K562 (cell line): ENCODE results near the gene CST6. TPM values are rescaled to one million over a fixed set of nuclear protein-coding genes. Genes with fewer than 3 reads are reported as not detected.

Experiments
- ATAC-seq: fragments of 200-7000 bp; cut with Tn5 transposase; 3 replicates; pipeline ENCODE4 v1.9.1; 2020; ENCODE audit warnings: moderate library complexity
- BruUV-seq: library from RNA; stranded (reverse); fragments of 400-500 nt; replicated peaks from 2 replicates; lab custom pipeline; 2021; lab: Mats Ljungman, UMichigan
- CTCF ChIA-PET: fragments of 300-600 bp; formaldehyde crosslinking; extraction: SDS; loops from one replicate; lab custom pipeline; 2021; ENCODE audit warnings: low intra/inter-chr PET ratio; lab: Yijun Ruan, JAX
- POLR2A ChIA-PET: fragments of 300-600, 350-650 bp; sonication (Branson Sonifier 250); formaldehyde crosslinking; extraction: SDS; loops from one replicate; lab custom pipeline; 2021; ENCODE audit warnings: antibody characterized with exemption, inconsistent platforms; lab: Yijun Ruan, JAX
- DNase-seq, 4 experiments: peaks; one replicate each; pipeline versions ENCODE4 v3.0.0 to v3.0.0-alpha.2; 2011 to 2018; ENCODE audit warnings: low spot score in 3 of 4, mixed read lengths in 3 of 4; ENCODE audit errors: extremely low read depth in 1 of 4
- FAIRE-seq: peaks from 2 replicates; lab custom pipeline; 2011; peaks lifted over from hg19 to GRCh38; lab: Jason Lieb, UNC
- H2AFZ ChIP-seq: 2 replicates; pipeline ENCODE4 v1.6.0; 2011; ENCODE audit warnings: low read depth, low read length, control low read depth, inconsistent platforms
- H3K27ac ChIP-seq: fragments of 200-600 bp; 3 replicates; pipeline ENCODE4 v1.8.0; 2011; ENCODE audit warnings: low read depth, mild to moderate bottlenecking, control low read depth, inconsistent platforms, low read length, moderate library complexity, mixed read lengths; ENCODE audit errors: extremely low read depth
- H3K27me3 ChIP-seq, 2 experiments: fragments of 300-600 bp in 1 of 2; 2 replicates in 1 of 2; 3 replicates in 1 of 2; pipeline versions ENCODE4 v1.6.0 to v1.8.0; 2011; ENCODE audit warnings: inconsistent platforms in 2 of 2, low read length in 2 of 2, mild to moderate bottlenecking in 1 of 2, mixed read lengths in 1 of 2, moderate library complexity in 1 of 2; ENCODE audit not compliant: control insufficient read depth in 2 of 2, insufficient read depth in 2 of 2
- H3K36me3 ChIP-seq: fragments of 300-600 bp; 3 replicates; pipeline ENCODE4 v1.8.0; 2011; ENCODE audit warnings: mild to moderate bottlenecking, low read length, inconsistent platforms; ENCODE audit not compliant: control insufficient read depth, insufficient read depth
- H3K4me1 ChIP-seq, 2 experiments: fragments of 200-600 bp in 1 of 2; replicated peaks in 1 of 2; 2 replicates in 1 of 2; 3 replicates in 1 of 2; pipeline versions ENCODE4 v1.5.1 to v1.8.0; 2011; ENCODE audit warnings: inconsistent platforms in 2 of 2, low read length in 2 of 2, mild to moderate bottlenecking in 1 of 2, mixed read lengths in 1 of 2, moderate library complexity in 1 of 2; ENCODE audit not compliant: control insufficient read depth in 2 of 2, insufficient read depth in 2 of 2
- H3K4me2 ChIP-seq: 2 replicates; pipeline ENCODE4 v1.6.1; 2011; ENCODE audit warnings: low read length, control low read depth, inconsistent platforms, mixed read lengths; ENCODE audit not compliant: insufficient read depth
- H3K4me3 ChIP-seq: fragments of 200-600 bp; sonication (generic), shearing (Covaris generic); 2 replicates; pipeline ENCODE4 v1.5.1; 2016; ENCODE audit warnings: control low read depth, inconsistent platforms
- H3K79me2 ChIP-seq: fragments of 200-600 bp; 3 replicates; pipeline ENCODE4 v1.8.0; 2011; ENCODE audit warnings: low read length, inconsistent platforms; ENCODE audit not compliant: control insufficient read depth, insufficient read depth
- H3K9ac ChIP-seq, 2 experiments: 2 replicates each; pipeline versions ENCODE4 v1.6.0 to v1.6.1; 2011; ENCODE audit warnings: low read depth in 2 of 2, low read length in 2 of 2, control low read depth in 1 of 2, inconsistent platforms in 1 of 2, mild to moderate bottlenecking in 1 of 2, mixed read lengths in 1 of 2; ENCODE audit not compliant: insufficient read depth in 1 of 2
- H3K9me1 ChIP-seq: one replicate; pipeline ENCODE4 v1.6.0; 2011; ENCODE audit warnings: inconsistent platforms, mild to moderate bottlenecking, low read length, moderate library complexity; ENCODE audit not compliant: control insufficient read depth, insufficient read depth
- H3K9me3 ChIP-seq: replicated peaks from 2 replicates; pipeline ENCODE4 v1.5.1; 2011; ENCODE audit warnings: low read depth, low read length, inconsistent platforms; ENCODE audit not compliant: control insufficient read depth, insufficient read depth
- H4K20me1 ChIP-seq: replicated peaks from 2 replicates; pipeline ENCODE4 v1.6.1; 2011; ENCODE audit warnings: low read length, inconsistent platforms, mixed read lengths; ENCODE audit not compliant: control insufficient read depth, insufficient read depth
- ARNT ChIP-seq, 2 experiments: fragments of 450-650 bp; IDR thresholded peaks; 2 replicates each; pipeline ENCODE4 v1.6.1; 2016; ENCODE audit warnings: mild to moderate bottlenecking in 1 of 2
- FOXA3 ChIP-seq, 2 experiments: fragments of 450-650 bp in 1 of 2; sonication (generic) in 1 of 2; formaldehyde crosslinking; IDR thresholded peaks in 1 of 2; conservative IDR thresholded peaks in 1 of 2; 2 replicates each; pipeline versions ENCODE4 v1.4.0 to v1.8.0; 2020 to 2022; ENCODE audit warnings: mild to moderate bottlenecking in 2 of 2, missing genetic modification reagents in 1 of 2
- WGBS: fragments of 100-300 bp; shearing (Covaris generic); methylation state at CpG from one replicate; pipeline ENCODE4 v1.1.6; 2016; ENCODE audit warnings: low coverage, mixed read lengths; ENCODE audit not compliant: insufficient coverage; ENCODE audit errors: missing lambda C conversion rate; 5-methylcytosine and 5-hydroxymethylcytosine counted together
- in situ Hi-C: fragments of 300-500 bp; cut with MboI; formaldehyde crosslinking; loops from 4 replicates; pipeline ENCODE4 v1.15.0; 2018; ENCODE audit warnings: inconsistent platforms, mixed read lengths
- intact Hi-C: fragments of 100-400 bp; cut with micrococcal nuclease; formaldehyde crosslinking; loops from 2 replicates; pipeline ENCODE4 v1.14.2; 2022
- polyA plus RNA-seq, 8 experiments: library from polyadenylated mRNA; depleted of rRNA in 4 of 8; stranded (reverse) in 5 of 8; unstranded in 3 of 8; fragments of >200 nt; fragmentation: Nextera tagmentation in 2 of 8; fragmentation: Illumina TruSeq in 1 of 8; extraction: Ambion mirVana in 2 of 8; extraction: Trizol in 1 of 8; gene quantifications; 2 replicates each; pipeline versions ENCODE4 v1.2.1 to v1.2.3, GENCODE V29; 2011 to 2014; ENCODE audit warnings: inconsistent platforms in 1 of 8, missing spikeins in 1 of 8
- total RNA-seq, 7 experiments: library from RNA; depleted of rRNA in 6 of 7; stranded (reverse); fragments of >200 nt in 6 of 7; fragmentation: Illumina TruSeq in 2 of 7; extraction: Trizol in 2 of 7; gene quantifications; 2 replicates each; pipeline versions ENCODE4 v1.2.1 to v1.2.3, GENCODE V29; 2011 to 2021; ENCODE audit warnings: low replicate concordance in 1 of 7
- TF ChIP-seq, protein P1 (sequence below): sonication (generic); formaldehyde crosslinking; IDR thresholded peaks from 2 replicates; pipeline ENCODE4 v1.8.1; 2023; ENCODE audit warnings: mild to moderate bottlenecking, missing genetic modification reagents

The CST6 gene
- total and polyA plus RNA-seq, 9 of the 15 experiments (the other 6 are each of a cell fraction or from before 2014, with no cell fraction given) = not detected

DNA sequence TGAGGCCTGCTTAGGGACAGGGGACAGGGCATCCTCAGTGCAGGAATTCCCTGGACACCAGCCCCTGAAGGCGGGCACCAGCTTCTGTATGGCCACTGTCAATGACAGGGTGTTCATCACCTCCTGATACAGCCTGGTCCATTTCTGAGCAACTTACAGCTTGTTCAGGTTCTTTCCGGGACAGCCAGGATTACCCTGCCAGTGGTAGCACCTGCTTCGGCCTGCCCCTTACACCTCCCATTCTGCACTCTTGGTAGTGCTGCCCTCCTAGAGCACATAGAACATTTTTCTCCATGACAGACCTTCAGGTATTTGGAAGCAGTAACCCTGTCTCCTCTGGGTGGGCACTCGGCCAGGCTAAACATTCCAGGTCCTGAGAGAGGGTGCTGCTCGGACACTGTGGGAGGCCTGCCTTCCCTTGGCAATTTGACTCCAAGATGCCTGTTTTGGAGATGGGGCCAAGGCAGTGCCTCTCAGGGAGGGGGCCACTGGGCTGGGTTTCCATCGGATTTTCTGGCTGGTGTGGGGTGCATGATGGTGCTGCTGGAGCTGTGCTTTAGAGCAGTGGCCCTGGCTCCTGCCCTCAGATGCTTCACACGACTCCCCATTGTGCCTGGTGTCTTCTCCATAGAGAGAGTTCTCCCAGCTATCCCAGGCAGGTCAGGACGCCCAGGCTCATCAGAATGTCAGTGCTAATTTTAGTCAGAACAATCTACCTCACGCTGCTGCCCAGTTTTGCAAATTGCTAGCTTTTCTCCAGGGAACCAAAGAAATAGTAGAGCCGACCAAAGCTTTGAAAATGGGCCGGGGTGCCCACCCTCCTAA, 35.9 kb downstream of the CST6 start:
- Histone ChIP-seq H3K9me1 (no peaks in the 10 kb centered on the region), H3K79me2 (peaks cover 12% of the 10 kb centered on the region), H3K9ac (peak overlapping the region in 1 of 2 experiments; percentile 59; a peak in 1 of 4 replicates), H3K27me3 (no peaks in the 10 kb centered on the region), H3K36me3 (peaks cover 3% of the 10 kb centered on the region; the same call in 1 of the 3 replicates), H2AFZ (no peak overlapping the region), H4K20me1 (no peaks in the 10 kb centered on the region), H3K4me3 (no peak overlapping the region), H3K4me2 (no peak overlapping the region), H3K4me1 (peaks cover 11 to 25% of the 10 kb centered on the region in 2 experiments), H3K27ac (no peak overlapping the region), H3K9me3 (no peaks in the 10 kb centered on the region)
- intact Hi-C loops = no loop called here
- ATAC-seq (no peak), FAIRE-seq (no peak), DNase-seq (no peak)
- ChIA-PET CTCF (no interaction called here), POLR2A (interaction anchor here (0.6 to 1.0 kb wide), 3 partner anchors 12 to 194 kb away, joined by 3 read pairs; no protein-coding TSS in a partner anchor)
- in situ Hi-C loops = no loop called here
- TF ChIP-seq, protein P1, sequence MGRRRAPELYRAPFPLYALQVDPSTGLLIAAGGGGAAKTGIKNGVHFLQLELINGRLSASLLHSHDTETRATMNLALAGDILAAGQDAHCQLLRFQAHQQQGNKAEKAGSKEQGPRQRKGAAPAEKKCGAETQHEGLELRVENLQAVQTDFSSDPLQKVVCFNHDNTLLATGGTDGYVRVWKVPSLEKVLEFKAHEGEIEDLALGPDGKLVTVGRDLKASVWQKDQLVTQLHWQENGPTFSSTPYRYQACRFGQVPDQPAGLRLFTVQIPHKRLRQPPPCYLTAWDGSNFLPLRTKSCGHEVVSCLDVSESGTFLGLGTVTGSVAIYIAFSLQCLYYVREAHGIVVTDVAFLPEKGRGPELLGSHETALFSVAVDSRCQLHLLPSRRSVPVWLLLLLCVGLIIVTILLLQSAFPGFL (CRISPR knock-in tag) = no peak
- no peak for TF ChIP-seq ARNT (IDR thresholded peaks at IDR 0.05)
- no peak for TF ChIP-seq FOXA3 (CRISPR knock-in tag; conservative IDR thresholded peaks at IDR 0.05 in 1 of 2, IDR thresholded peaks at IDR 0.05 in 1 of 2)
- WGBS = 30% methylated on average over 11 of the region's 11 CpGs
- BruUV-seq = no TSS peak
